ENCODE data around the gene ABCB1. TPM values are rescaled to one million over a fixed set of nuclear protein-coding genes. Genes with fewer than 3 reads are reported as not detected.
"Not testable (repeated sequence)": the region's sequence is repeated elsewhere in the genome, so short reads cannot be mapped to it uniquely, and the experiment has no call there.

ABCB1 gene
- total RNA-seq, 1 donor from 2014 or later: 2.0 TPM

DNA sequence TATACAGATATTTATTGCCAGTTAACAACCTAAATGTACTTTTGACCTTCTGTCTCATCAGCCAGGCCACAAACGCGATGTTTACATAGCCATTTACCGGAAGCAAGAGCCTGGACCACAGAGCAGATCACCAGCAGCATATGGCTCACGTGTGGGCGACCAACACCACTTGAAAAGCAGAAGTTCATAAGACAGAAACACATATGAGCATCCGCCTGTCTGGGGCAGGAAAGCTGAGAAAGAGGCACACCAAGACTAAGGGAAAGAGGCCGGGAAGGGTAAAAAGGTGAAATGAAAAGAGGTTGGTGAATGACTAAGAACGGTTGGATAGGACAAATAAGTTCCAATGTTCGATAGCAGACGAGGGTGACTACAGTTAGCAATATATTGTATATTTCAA lies 1.3 kb downstream of the ABCB1 start:
- H3K9me3 Mint-ChIP-seq: no peaks in the 10 kb centered on the region
- H3K4me1 Mint-ChIP-seq (ENCODE audit: low read depth): peaks cover 26% of the 10 kb centered on the region
- peak overlapping the region; percentile 5 for H3K27ac Mint-ChIP-seq
- H3K4me3 Mint-ChIP-seq (ENCODE audit: low read depth): peak overlapping the region; percentile 68
- intact Hi-C loops (cut with micrococcal nuclease): loop anchor here (1.0 kb wide), 1 partner anchor 29 kb away; the partner anchor contains the start of gene RUNDC3B
- H3K36me3 Mint-ChIP-seq (ENCODE audit: low read depth): no peaks in the 10 kb centered on the region
- DNase-seq (ENCODE audit: low spot score): peak; percentile 12
- peaks cover 38% of the 10 kb centered on the region for H3K27me3 Mint-ChIP-seq (ENCODE audit: low read depth)

DNA sequence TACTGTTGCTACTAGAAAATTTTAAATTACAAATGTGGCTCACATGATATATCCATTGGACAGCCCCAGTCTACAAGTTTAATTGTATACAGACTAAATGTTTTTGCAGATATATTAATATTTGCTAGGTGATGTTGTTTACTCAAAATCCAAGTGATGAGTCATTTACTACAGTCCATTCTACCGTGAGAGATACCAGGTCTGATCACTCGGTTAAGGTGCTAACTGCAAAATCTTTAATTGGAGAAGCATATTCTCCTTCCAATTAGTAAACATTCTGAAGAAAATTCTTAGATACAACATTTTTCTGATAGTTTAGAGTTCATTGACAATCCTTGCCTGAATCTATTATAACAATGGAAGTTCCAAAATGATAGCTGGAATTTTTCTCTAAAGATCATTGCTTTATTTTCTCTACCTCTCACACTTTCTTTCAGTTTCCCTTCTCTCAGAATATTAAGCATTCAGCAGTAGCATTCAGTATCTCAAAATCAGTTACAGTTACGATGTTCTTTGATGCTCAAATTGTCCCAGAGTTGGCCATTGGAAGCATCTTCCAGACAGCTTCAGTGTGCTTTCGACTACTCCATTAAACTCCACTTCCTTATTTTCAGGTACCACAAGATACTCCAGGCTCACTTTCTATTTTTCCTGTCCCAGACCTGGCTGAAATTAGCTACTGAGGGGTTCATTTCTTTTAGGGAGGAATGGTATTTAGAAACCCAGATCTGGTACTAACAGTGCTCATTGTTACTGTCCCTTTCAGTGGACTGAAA lies 2.3 kb downstream of the ABCB1 start:
- Mint-ChIP-seq H3K27ac (no peak overlapping the region), H3K27me3 (ENCODE audit: low read depth) (peaks cover 29% of the 10 kb centered on the region), H3K9me3 (no peaks in the 10 kb centered on the region), H3K4me3 (ENCODE audit: low read depth) (no peak overlapping the region), H3K36me3 (ENCODE audit: low read depth) (no peaks in the 10 kb centered on the region), H3K4me1 (ENCODE audit: low read depth) (peaks cover 26% of the 10 kb centered on the region)
- DNase-seq (ENCODE audit: low spot score): no peak
- intact Hi-C loops (cut with micrococcal nuclease): loop anchor here (1.0 kb wide), 1 partner anchor 30 kb away; the partner anchor contains the start of gene RUNDC3B

DNA sequence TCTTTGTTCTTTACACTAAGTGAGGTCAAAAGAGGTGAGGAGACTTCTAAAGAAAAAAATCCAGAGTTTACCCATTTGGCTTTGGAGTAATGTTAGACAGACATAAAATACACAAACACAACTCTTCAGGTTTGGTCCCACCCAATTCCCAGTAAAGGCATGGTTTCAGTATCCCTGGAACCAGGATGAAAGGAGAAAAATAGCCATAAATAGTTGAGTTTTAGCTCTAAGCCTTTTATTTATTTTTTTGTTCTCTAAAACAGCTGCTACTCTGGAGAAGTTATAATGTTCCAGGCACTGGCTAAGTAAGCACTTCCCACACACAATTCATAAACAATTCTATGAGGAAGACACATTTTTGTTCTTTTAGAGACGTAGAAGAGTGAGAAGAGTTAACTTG lies 4.0 kb downstream of the ABCB1 start:
- intact Hi-C loops (cut with micrococcal nuclease): no loop called here
- H3K27ac Mint-ChIP-seq: no peak overlapping the region
- H3K27me3 Mint-ChIP-seq (ENCODE audit: low read depth): peaks cover 17% of the 10 kb centered on the region
- H3K4me3 Mint-ChIP-seq (ENCODE audit: low read depth): no peak overlapping the region
- no peaks in the 10 kb centered on the region for H3K36me3 Mint-ChIP-seq (ENCODE audit: low read depth)
- H3K9me3 Mint-ChIP-seq: no peaks in the 10 kb centered on the region
- H3K4me1 Mint-ChIP-seq (ENCODE audit: low read depth): peaks cover 26% of the 10 kb centered on the region
- no peak for DNase-seq (ENCODE audit: low spot score)

DNA sequence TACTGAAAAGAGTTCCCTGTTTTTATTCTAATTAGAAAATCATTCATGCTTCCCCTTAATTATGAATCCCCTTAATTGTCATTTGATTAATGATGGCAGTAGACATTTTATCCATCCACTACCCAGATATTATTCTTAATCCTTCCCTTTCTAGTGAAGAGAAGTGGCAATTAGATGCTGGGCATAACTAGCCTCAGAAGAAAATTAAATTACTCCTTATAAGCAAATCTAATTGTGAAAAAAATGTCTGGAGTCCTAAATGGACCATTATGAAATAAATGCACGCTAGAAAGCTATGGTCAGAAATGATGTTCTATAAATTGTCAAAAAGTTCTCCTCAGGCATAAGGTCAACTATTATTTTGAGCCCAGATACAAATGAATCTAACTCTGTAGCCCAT lies 4.5 kb downstream of the ABCB1 start:
- no peak for DNase-seq (ENCODE audit: low spot score)
- Mint-ChIP-seq H3K27ac (no peak overlapping the region), H3K9me3 (no peaks in the 10 kb centered on the region), H3K4me3 (ENCODE audit: low read depth) (no peak overlapping the region), H3K4me1 (ENCODE audit: low read depth) (peaks cover 23% of the 10 kb centered on the region), H3K27me3 (ENCODE audit: low read depth) (peaks cover 14% of the 10 kb centered on the region), H3K36me3 (ENCODE audit: low read depth) (no peaks in the 10 kb centered on the region)
- intact Hi-C loops (cut with micrococcal nuclease): no loop called here

DNA sequence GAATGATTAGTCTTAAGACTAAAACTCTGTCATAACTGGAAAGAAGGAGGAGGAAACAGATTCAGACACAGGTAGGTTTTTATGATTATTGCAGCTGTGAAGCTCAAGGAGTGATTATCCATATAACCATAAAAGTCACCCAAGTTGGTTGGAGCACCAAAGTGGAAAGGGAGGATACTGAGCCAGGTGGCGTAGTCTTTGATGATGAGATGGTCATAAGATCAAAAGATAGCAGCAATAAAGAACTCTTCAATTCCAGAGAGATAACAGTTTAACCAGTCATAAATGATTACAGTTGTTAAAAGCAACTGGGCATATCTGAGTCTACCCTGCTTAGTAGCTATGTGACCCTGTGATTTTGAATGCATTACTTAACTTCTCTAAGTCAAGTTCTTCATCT lies 8.4 kb downstream of the ABCB1 start:
- Mint-ChIP-seq H3K4me3 (ENCODE audit: low read depth) (no peak overlapping the region), H3K4me1 (ENCODE audit: low read depth) (no peaks in the 10 kb centered on the region), H3K9me3 (no peaks in the 10 kb centered on the region), H3K27ac (no peak overlapping the region), H3K27me3 (ENCODE audit: low read depth) (no peaks in the 10 kb centered on the region), H3K36me3 (ENCODE audit: low read depth) (no peaks in the 10 kb centered on the region)
- DNase-seq (ENCODE audit: low spot score): no peak
- intact Hi-C loops (cut with micrococcal nuclease): no loop called here

DNA sequence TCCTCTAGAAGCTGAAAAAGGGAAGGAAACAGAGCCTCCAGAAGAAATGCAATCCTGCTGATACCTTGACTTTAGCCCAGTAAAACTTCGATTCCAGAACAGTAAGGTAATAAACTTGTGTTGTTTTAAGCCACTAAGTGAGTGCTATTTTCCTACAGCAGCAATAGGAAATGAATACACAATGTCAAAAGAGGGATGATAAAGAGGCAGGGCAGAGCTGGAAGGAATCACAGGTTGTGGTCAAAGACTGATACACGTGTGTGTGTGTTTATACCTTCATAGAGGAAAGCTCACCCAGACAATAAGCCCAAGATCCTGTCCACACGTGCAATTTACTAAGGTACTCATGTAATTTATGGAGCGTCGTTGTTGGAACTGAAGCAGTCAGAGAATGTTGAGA lies 9.5 kb downstream of the ABCB1 start:
- DNase-seq (ENCODE audit: low spot score): no peak
- Mint-ChIP-seq H3K9me3 (no peaks in the 10 kb centered on the region), H3K27ac (no peak overlapping the region), H3K36me3 (ENCODE audit: low read depth) (no peaks in the 10 kb centered on the region), H3K4me1 (ENCODE audit: low read depth) (no peaks in the 10 kb centered on the region), H3K4me3 (ENCODE audit: low read depth) (no peak overlapping the region), H3K27me3 (ENCODE audit: low read depth) (no peaks in the 10 kb centered on the region)
- intact Hi-C loops (cut with micrococcal nuclease): no loop called here

DNA sequence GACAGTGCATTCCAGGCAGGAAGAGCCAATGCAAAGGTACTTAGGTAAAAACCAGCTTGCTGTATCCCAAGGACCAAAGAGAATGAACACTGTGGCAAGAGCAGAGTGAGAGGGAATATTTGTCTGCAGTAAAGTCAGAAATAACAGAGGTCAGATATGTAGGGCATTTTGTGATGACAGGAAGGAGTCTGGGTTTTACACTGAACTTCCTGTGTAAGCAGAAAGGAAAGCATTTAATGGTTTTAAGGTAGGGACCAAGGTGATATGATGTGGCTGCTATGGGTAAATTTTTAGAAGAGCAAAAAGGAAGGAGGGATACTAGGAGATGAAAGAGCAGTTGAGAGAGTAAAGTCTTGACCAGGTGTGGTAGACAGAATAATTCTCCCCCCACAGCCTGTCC lies 10.1 kb downstream of the ABCB1 start:
- H3K36me3 Mint-ChIP-seq (ENCODE audit: low read depth): no peaks in the 10 kb centered on the region
- intact Hi-C loops (cut with micrococcal nuclease): no loop called here
- H3K27me3 Mint-ChIP-seq (ENCODE audit: low read depth): no peaks in the 10 kb centered on the region
- DNase-seq (ENCODE audit: low spot score): no peak
- no peak overlapping the region for H3K27ac Mint-ChIP-seq
- no peaks in the 10 kb centered on the region for H3K4me1 Mint-ChIP-seq (ENCODE audit: low read depth)
- H3K9me3 Mint-ChIP-seq: no peaks in the 10 kb centered on the region
- no peak overlapping the region for H3K4me3 Mint-ChIP-seq (ENCODE audit: low read depth)

DNA sequence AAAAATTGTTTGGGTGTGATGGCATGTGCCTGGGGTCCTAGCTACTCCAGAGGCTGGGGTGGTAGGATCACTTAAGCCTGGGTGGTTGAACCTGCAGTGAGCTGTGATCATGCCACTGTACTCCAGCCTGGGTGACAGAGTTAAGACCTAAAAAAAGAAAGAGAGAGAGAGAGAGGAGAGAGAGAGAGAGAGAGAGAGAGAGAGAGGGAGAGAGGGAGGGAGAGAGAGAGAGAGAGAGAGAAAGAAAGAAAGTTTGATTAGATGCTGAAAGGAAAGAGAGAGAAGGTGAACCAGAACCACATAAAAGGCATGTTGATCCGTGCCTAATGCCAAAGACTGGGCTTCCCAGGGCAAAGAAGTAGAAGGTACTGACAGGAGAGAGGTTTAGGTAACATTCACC lies 11.1 kb downstream of the ABCB1 start:
- Mint-ChIP-seq H3K9me3 (no peaks in the 10 kb centered on the region), H3K4me3 (ENCODE audit: low read depth) (no peak overlapping the region), H3K4me1 (ENCODE audit: low read depth) (no peaks in the 10 kb centered on the region), H3K36me3 (ENCODE audit: low read depth) (no peaks in the 10 kb centered on the region), H3K27ac (no peak overlapping the region), H3K27me3 (ENCODE audit: low read depth) (no peaks in the 10 kb centered on the region)
- intact Hi-C loops (cut with micrococcal nuclease): no loop called here
- no peak for DNase-seq (ENCODE audit: low spot score)

DNA sequence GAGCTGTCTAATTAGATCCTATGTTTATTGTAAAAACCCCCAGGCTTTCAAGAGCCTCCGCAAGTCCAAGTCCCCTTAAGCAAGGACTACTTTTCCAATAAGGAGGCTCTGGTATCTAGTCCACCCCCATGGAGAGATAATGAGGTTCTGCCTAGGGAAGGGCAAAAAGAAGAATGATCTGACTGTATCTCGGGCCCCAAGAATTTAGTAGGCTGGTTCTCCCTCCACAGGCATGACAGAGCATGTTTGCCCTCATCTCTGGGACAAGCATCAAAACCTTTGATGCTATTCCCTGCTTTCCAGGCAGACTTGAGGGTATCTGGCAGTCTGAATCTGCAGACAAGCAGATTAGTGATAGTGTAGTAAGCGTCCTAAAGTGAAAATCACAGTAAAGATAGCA lies 19.0 kb downstream of the ABCB1 start:
- intact Hi-C loops (cut with micrococcal nuclease): no loop called here
- H3K4me3 Mint-ChIP-seq (ENCODE audit: low read depth): no peak overlapping the region
- no peaks in the 10 kb centered on the region for H3K9me3 Mint-ChIP-seq
- H3K4me1 Mint-ChIP-seq (ENCODE audit: low read depth): no peaks in the 10 kb centered on the region
- DNase-seq (ENCODE audit: low spot score): no peak
- H3K27me3 Mint-ChIP-seq (ENCODE audit: low read depth): no peaks in the 10 kb centered on the region
- no peak overlapping the region for H3K27ac Mint-ChIP-seq
- no peaks in the 10 kb centered on the region for H3K36me3 Mint-ChIP-seq (ENCODE audit: low read depth)

DNA sequence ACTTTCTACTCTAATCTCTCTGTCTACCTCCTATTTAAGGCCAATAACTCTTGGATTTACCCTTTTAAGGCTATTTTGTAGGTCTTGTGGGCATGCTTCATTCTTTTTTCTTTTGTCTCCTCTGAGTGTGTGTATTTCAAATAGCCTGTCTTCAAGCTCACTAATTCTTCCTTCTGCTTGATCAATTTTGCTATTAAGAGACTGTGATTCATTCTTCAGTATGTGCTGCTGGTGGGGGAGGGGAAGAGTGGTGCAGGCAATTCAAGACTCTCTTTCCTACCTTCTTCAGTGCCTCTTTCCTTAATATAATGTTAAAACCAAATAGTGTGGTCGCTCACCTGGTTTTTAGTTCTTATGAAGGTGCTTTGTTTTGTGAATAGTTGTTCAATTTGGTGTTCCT lies 20.0 kb downstream of the ABCB1 start:
- no peaks in the 10 kb centered on the region for H3K4me1 Mint-ChIP-seq (ENCODE audit: low read depth)
- intact Hi-C loops (cut with micrococcal nuclease): no loop called here
- no peaks in the 10 kb centered on the region for H3K36me3 Mint-ChIP-seq (ENCODE audit: low read depth)
- DNase-seq (ENCODE audit: low spot score): no peak
- no peak overlapping the region for H3K4me3 Mint-ChIP-seq (ENCODE audit: low read depth)
- H3K9me3 Mint-ChIP-seq: no peaks in the 10 kb centered on the region
- H3K27me3 Mint-ChIP-seq (ENCODE audit: low read depth): no peaks in the 10 kb centered on the region
- H3K27ac Mint-ChIP-seq: no peak overlapping the region

DNA sequence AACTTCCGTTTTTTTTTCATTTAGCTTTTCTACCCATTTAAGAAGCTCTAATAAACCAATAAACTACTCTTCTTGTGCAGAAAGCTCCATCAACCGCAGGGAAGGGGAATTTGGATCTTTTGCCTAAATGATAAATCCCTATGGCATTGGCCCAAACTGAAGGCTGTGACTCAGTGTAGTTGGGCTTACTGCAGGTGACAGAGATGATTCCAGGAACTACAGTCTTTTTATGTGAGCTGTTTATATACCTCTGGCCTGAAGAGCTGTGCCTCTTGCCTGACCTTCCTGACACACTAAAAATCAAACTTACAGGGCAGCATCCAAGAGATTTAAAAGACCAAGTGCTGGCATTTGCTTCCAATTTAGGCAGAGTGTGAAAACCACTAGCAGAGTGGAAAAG lies 25.2 kb downstream of the ABCB1 start:
- H3K36me3 Mint-ChIP-seq (ENCODE audit: low read depth): no peaks in the 10 kb centered on the region
- no peak overlapping the region for H3K27ac Mint-ChIP-seq
- no peak for DNase-seq (ENCODE audit: low spot score)
- H3K9me3 Mint-ChIP-seq: no peaks in the 10 kb centered on the region
- intact Hi-C loops (cut with micrococcal nuclease): no loop called here
- no peak overlapping the region for H3K4me3 Mint-ChIP-seq (ENCODE audit: low read depth)
- H3K4me1 Mint-ChIP-seq (ENCODE audit: low read depth): peaks cover 6% of the 10 kb centered on the region
- H3K27me3 Mint-ChIP-seq (ENCODE audit: low read depth): no peaks in the 10 kb centered on the region

DNA sequence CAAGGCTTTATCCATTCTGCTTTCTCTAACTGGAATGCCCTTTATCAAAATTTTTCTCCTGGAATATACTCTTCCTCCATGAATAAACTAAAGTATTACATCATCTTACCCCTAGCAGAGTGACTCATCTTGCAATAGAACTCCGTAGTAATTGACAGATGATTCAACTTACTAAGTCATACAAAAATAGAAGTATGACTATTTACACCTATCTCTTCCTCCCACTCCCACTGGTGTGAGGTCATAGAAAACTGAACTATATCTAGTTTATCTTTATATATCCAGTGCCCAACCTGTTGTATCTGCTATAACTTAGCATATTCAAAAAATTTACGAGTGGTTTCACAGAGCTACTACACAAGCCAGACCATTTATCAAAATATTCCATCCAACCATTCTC lies 26.1 kb downstream of the ABCB1 start:
- H3K27me3 Mint-ChIP-seq (ENCODE audit: low read depth): no peaks in the 10 kb centered on the region
- H3K9me3 Mint-ChIP-seq: no peaks in the 10 kb centered on the region
- intact Hi-C loops (cut with micrococcal nuclease): no loop called here
- H3K27ac Mint-ChIP-seq: no peak overlapping the region
- no peaks in the 10 kb centered on the region for H3K36me3 Mint-ChIP-seq (ENCODE audit: low read depth)
- DNase-seq (ENCODE audit: low spot score): no peak
- no peak overlapping the region for H3K4me3 Mint-ChIP-seq (ENCODE audit: low read depth)
- peaks cover 6% of the 10 kb centered on the region for H3K4me1 Mint-ChIP-seq (ENCODE audit: low read depth)

DNA sequence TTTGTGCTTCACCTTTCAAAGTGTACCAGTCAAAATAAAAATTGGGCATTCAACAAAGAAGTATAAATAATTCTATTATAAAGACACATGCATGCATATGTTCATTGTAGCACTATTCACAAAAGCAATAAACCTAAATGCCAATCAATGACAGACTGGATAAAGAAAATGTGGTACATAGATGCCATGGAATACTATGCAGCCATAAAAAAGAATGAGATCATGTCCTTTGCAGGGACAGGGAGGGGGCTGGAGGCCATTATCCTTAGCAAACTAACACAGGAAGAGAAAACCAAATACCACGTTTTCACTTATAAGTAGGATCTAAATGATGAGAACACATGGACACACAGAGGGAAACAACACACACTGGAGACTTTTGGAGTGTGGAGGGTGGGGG lies 28.2 kb downstream of the ABCB1 start:
- H3K4me3 Mint-ChIP-seq (ENCODE audit: low read depth); H3K9me3 Mint-ChIP-seq; H3K36me3 Mint-ChIP-seq (ENCODE audit: low read depth); H3K27me3 Mint-ChIP-seq (ENCODE audit: low read depth); H3K4me1 Mint-ChIP-seq (ENCODE audit: low read depth); DNase-seq (ENCODE audit: low spot score); intact Hi-C loops (cut with micrococcal nuclease); H3K27ac Mint-ChIP-seq: not testable (repeated sequence)

DNA sequence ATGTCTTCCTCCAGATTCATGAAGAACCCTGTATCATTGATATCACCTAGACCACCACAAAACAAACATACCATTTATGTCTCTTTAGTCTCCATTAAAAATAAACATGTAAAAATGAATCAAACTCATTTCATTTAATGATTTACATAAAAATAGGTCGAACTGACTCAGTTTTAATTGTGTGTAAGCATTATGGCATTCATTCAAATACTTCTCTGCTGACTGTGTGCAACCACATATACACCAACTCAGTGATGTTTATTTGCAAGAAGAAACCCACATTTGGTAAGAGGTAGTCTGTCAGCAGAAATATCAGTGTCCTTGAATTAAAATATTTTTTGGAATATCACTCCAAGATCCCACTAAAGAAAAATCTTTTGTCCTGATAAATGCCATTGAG lies 30.5 kb downstream of the ABCB1 start:
- H3K4me1 Mint-ChIP-seq (ENCODE audit: low read depth): peaks cover 6% of the 10 kb centered on the region
- no peak overlapping the region for H3K27ac Mint-ChIP-seq
- H3K27me3 Mint-ChIP-seq (ENCODE audit: low read depth): no peaks in the 10 kb centered on the region
- no peak for DNase-seq (ENCODE audit: low spot score)
- H3K4me3 Mint-ChIP-seq (ENCODE audit: low read depth): no peak overlapping the region
- H3K36me3 Mint-ChIP-seq (ENCODE audit: low read depth): no peaks in the 10 kb centered on the region
- no peaks in the 10 kb centered on the region for H3K9me3 Mint-ChIP-seq
- intact Hi-C loops (cut with micrococcal nuclease): no loop called here

Data from activated T-helper 2 cell treated with anti-CD3 and anti-CD28 coated beads, Interferon-gamma antibody, Interleukin-2, Interleukin-4, amounts not matched to agents 10 μg/mL and 5 μg/mL and 100 μg/mL, durations not matched to agents 14 hours and 24 hours and 36 hours (primary cell).